C4-2B (cell line): ENCODE results near the gene ARIH2.

Experiments
- H3K27ac ChIP-seq: fragments of 450-650 bp; 2 replicates; pipeline ENCODE4 v1.5.1; 2017
- ZFX ChIP-seq: fragments of 450-650 bp; IDR thresholded peaks from 2 replicates; pipeline ENCODE4 v1.6.1; 2017
- TF ChIP-seq, protein P1 (sequence below): fragments of 450-650 bp; conservative IDR thresholded peaks from 2 replicates; pipeline ENCODE4 v1.5.1; 2017; ENCODE audit warnings: mild to moderate bottlenecking

ARIH2 gene

GRCh38 chr3:49017971-49018706, 99.5 kb downstream of the ARIH2 start, which contains the start of gene DALRD3:
DALRD3 (minus strand) TSS chr3:49018580; CDS start chr3:49018564, 16 bp downstream.
- peak; percentile 13; the same call in 1 of the 2 replicates for TF ChIP-seq ZFX
- TF ChIP-seq, protein P1, sequence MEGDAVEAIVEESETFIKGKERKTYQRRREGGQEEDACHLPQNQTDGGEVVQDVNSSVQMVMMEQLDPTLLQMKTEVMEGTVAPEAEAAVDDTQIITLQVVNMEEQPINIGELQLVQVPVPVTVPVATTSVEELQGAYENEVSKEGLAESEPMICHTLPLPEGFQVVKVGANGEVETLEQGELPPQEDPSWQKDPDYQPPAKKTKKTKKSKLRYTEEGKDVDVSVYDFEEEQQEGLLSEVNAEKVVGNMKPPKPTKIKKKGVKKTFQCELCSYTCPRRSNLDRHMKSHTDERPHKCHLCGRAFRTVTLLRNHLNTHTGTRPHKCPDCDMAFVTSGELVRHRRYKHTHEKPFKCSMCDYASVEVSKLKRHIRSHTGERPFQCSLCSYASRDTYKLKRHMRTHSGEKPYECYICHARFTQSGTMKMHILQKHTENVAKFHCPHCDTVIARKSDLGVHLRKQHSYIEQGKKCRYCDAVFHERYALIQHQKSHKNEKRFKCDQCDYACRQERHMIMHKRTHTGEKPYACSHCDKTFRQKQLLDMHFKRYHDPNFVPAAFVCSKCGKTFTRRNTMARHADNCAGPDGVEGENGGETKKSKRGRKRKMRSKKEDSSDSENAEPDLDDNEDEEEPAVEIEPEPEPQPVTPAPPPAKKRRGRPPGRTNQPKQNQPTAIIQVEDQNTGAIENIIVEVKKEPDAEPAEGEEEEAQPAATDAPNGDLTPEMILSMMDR = no peak
- peak within 1 kb of the TSS; percentile 98 for H3K27ac ChIP-seq

GRCh38 chr3:49018707-49019006, 100.0 kb downstream of the ARIH2 start:
- TF ChIP-seq ZFX = 0 out of 2 replicates have a peak, but pooled peaks have one; percentile 43
- TF ChIP-seq, protein P1 = no peak
- H3K27ac ChIP-seq = peak overlapping the region; percentile 98

GRCh38 chr3:49019941-49020329, 101.3 kb downstream of the ARIH2 start:
- TF ChIP-seq ZFX = no peak
- TF ChIP-seq, protein P1 = no peak
- peak overlapping the region; percentile 98 for H3K27ac ChIP-seq

GRCh38 chr3:49020330-49021212, 101.9 kb downstream of the ARIH2 start:
- peak overlapping the region; percentile 98 for H3K27ac ChIP-seq
- no peak for TF ChIP-seq ZFX
- TF ChIP-seq, protein P1 = no peak

GRCh38 chr3:49021213-49021812, 102.7 kb downstream of the ARIH2 start:
- TF ChIP-seq, protein P1 = no peak
- TF ChIP-seq ZFX = peak; percentile 92
- H3K27ac ChIP-seq = peak overlapping the region; percentile 98

DNA sequence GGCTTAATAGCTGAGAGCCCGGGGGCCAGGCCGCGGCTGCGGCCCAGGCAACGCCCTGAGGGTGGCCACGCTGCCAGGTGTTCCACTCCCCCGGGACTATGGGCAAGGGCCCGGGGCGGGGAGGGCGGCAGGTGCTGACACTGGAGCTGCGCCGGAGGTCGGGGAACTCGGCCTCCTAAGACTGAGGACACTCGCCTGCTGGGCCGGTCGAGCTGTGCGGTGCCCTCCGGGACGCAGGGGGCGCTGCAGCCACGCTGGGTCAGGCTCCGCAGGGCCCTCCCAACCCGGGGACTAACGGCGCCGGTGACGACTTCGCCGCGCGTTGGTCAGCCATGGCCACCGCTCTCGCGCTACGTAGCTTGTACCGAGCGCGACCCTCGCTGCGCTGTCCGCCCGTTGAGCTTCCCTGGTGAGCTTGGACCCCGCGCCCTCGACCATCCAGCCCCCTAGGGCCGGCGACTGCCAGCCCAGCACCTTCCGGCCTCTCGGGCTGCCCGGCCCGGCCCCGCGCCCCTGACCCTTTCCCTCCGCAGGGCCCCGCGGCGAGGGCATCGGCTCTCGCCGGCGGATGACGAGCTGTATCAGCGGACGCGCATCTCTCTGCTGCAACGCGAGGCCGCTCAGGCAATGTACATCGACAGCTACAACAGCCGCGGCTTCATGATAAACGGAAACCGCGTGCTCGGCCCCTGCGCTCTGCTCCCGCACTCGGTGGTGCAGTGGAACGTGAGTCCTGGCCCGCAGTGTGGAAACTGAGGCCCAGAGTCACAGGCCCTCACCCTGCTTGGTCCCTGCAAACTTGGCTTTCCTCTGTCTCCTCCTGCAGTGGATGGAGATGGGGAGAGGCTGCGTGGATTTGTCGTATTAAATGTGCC, 103.4 kb downstream of the ARIH2 start, which contains the start of gene NDUFAF3:
Gene NDUFAF3, plus strand, starts transcription at position 309 of the 875 bp plus-strand sequence. Its CDS starts 24 bp downstream, at position 333.
- peak within 1 kb of the TSS; percentile 98 for H3K27ac ChIP-seq
- peak; percentile 74 for TF ChIP-seq ZFX
- TF ChIP-seq, protein P1 = peak; percentile 93
